ENCODE measurements around the gene NSD1.

The NSD1 gene

DNA sequence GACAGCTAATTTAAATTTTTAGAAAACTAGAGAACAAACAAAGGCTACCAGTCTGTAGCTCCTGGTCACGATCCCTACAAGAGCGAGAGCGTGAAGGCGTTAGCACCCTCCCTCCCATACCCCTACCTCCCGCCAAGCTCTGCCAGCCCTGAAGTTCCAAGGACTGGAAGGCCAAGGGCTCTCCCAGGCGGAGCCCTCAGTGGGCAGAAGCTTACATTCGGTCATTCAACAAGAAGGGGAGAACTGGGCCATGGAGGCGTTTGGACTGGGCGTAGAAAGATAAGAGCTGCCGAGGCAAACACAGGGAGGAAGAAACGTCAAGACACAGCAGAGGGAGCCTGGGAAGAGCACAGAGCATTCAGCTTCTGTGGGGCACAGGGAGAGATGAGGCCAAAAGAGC lies 175.2 kb downstream of the NSD1 start:
- DNase-seq (ENCODE audit: low spot score), result no peak

DNA sequence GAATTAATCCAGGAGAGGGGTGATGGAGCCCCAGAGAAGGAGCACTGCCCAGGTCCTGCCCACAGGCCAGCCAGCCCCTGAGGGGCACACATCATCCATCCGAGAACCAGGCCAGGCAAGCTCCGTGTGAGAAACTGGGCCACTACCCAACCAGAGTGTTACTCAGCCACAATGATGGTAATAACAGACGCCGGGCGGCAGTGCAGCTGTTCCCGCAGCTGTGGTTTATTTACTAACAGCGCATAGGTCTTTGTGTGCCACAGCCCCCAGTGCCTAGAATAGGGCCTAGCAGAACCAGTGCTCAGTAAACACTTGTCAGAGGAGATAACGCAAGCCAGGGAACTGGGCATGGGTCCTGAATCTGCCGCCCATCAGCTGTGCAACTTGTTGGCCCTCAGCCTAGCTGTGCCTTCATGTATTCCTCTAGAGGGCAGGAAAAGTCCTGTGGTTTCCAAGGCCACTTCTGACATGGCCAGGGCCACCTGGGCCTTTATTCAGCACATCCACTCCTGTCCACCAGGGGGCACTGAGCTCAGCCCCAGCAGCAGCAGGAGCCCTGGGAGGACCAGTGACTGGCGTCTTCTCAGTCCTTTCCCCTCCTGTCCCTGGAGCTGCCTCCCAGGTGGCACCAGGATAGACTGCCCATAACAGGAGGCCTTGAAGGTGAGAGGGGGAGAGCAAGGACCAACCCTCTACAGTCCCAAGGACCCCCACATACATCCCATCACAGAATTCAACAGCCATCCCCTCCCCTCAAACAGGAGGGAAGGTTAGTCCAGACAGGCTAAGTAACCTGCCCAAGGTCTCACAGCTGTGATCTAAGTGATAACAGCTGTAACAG lies 176.0 kb downstream of the NSD1 start:
- DNase-seq (ENCODE audit: low spot score), result no peak

DNA sequence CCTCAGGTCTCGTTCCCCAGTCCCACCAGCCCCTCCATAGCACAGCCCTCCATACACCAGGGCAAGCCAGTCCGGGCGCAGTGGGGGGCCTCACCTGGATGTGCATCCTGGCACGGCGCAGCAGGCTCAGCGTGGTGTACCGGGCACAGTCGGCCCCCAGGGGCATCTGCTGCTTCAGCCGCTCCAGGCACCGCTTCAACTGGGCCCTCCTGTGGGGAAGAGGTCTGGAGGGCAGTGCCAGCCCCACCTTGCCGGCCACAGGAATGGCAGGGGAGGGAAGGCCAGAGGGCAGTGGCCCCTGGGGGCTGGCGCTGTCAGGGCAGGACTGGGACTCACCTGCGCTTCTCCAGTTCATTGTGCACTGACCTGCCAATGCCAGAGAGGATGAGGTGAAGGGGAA lies 176.8 kb downstream of the NSD1 start:
- no peak for DNase-seq (ENCODE audit: low spot score)

DNA sequence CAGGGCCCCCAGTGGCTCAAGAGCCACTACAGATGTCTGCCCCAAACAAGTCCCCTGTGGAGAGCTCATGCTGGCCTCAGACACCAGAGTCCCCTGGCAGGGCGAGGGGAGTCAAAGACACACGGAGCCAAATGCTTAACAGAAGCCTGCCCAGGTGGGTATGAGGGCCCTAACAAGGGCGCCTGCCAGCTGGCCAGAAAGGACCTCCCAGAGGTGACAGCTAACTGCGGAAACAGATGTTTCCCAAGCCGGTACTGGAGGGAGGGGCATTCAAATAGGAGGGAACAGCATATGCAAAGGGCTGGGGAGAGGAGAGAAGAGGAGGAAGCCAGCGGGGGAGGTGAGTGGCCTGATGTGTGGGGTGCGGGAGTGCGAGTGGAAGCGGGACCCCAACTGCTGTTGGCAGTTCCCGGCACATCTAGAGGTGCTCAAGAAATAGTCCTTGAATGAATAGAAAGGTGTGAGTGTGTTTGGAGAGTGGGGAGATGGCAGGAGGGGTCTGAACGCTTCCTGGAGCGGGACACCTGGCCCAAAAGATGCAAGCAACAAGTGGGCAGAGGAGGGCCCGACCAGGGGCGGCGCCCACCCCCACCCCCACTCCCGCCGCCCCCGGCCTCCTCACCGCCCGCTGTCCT lies 177.3 kb downstream of the NSD1 start:
- DNase-seq (ENCODE audit: low spot score), result no peak

- no peak for DNase-seq (ENCODE audit: low spot score)
Observed at GRCh38 chr5:177311392-177311722, 177.8 kb downstream of the NSD1 start.

DNA sequence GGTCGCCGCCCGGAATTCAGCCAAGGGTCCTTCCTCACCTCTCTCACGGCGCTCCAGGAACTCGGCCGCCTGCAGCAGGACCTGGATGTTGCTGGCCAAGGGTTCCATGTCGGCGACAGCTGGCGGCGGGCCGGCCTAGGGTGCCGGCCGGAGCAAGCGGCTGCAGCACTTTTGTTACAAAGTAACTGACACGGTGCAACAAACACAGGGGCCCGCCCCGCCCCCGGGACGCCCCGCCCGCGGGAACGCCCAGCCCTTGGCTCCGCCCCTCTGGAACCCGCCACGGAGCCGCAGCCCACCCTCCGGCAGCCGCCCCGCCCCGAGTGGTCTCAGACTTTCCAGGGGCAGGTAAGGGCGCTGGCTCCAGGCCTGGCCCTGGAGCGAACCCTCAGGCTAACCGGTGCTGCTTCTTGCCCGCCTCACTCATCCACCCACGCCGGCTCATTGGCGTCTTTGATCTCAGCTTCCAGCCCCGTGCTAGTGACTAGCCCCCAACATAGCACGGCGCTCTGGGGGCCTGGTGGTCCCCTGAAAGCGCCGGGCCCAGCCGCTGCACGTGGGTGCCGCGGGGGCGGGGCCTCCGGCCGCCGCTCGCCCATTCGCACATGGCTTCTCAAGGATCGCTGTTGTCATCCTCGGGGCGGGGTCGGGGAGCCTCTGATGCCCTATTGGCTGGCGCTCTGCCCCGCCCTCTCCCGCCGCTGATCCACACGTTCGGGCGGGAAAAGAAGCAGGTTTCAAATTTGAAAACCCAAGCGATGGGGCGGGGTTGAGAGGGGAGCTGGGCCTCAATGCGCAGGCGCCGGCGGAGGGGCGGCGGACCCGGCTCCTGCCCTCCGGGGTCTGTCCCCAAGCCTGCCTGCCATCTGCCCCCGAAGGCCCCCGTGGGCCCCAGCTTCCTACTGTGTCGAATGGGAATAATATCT lies 178.4 kb downstream of the NSD1 start, which contains the start of gene MXD3:
Gene MXD3, minus strand, starts transcription at position 176 of the 926 bp plus-strand sequence. Its CDS starts 68 bp downstream, at position 108.
- DNase-seq (ENCODE audit: low spot score), result peak; percentile 98

DNA sequence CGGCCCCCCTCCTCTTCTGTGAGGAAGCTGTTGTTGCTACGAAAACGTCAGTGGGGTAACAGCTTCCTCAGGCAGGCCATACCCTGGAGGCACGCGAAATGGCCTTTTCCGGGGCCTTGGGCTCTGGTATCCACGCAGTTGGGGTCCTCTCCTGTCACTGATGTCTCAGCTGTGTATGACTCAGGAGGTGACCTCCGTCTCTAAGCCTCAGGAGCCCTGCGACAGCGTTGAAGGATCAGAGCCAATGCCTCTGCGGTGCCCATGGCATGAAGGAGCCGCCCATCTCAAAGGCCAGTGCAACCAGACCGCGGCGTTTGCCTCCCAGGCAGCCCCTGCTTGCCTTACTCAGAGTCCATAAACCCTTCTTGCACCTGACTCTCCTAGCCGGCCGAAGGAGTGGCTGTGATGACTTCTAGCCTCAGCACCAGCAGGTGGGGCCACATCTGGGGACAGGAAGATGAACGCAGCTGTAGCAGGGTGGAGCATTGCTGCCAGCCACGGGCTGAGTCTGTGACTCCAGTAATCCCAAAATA lies 179.1 kb downstream of the NSD1 start:
- no peak for DNase-seq (ENCODE audit: low spot score)

DNA sequence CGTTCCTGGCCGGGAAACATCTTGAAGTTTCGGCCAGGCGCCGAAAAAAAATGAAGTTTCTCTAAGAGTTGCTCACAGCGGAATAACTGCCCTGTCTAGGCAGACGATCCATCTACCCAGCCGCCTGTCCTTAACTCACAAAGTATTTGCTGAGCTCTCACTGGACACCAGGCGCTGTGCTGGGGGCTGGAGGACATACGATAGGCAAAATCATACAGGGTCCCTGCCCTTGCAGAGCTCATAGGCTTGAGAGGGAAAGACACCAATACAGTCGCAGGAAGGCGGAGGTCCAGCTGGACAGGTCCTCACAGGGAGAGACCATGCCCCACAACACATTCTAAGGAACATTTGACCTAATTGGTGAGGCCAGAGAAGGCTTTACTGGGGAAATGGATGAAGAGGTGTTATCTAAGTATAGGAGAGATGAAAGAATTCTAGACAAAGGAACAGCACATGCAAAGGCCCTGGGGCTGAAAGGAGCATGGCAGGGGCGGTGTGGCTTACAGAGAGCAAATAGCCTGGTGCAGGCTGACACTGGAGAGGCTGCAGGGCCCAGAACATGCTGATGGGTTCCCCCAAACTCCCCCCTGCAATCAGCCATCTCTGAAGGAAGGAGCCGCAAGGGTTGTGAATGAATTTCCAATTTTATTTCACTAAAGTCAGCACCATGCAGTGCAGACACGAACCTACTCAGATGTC lies 180.1 kb downstream of the NSD1 start:
- no peak for DNase-seq (ENCODE audit: low spot score)

- DNase-seq (ENCODE audit: low spot score), result no peak
Observed at GRCh38 chr5:177314376-177315342, 181.1 kb downstream of the NSD1 start.

DNA sequence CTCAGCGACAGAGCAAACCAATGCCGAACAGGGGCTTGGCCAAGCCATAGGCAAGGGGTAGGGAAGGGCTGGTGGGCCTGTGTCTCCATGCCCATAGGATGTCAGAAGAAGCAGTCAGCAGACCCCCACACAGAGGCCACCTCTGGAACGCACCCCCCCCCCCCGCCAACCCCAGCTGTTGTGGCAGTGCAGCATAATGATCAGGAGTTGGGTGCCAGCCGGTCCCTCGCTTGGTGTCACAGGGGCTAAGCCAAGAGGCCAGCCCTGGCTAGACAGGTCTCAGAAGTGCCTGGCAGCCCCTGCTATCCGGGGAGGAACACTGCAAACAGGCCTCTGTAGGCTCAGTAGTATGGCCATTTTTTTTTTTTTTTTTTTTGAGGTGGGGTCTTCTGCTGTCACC lies 181.8 kb downstream of the NSD1 start:
- no peak for DNase-seq (ENCODE audit: low spot score)

GRCh38 chr5:177316005-177316404 lies 182.4 kb downstream of the NSD1 start:
- no peak for DNase-seq (ENCODE audit: low spot score)

DNA sequence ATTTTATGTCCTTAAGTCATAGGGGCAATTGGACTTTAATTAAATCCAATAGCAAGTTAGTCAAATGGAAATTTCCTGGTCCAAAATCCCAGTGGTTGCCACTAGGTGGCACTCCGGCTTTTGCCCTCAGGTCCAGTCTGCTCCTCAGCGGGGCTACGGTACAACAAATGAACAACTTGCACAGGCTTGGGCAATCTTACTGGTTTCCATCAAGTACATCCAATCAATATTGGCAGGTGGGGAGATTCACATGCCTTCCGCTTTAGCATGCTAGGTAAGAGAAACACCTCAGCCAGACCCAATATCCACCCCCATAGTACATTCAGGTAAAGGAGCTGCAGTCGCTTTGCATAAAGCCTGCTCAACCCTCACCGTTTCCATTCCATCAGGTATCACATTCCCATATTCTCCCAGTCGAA lies 184.4 kb downstream of the NSD1 start:
- peak; percentile 70 for DNase-seq (ENCODE audit: low spot score)

DNA sequence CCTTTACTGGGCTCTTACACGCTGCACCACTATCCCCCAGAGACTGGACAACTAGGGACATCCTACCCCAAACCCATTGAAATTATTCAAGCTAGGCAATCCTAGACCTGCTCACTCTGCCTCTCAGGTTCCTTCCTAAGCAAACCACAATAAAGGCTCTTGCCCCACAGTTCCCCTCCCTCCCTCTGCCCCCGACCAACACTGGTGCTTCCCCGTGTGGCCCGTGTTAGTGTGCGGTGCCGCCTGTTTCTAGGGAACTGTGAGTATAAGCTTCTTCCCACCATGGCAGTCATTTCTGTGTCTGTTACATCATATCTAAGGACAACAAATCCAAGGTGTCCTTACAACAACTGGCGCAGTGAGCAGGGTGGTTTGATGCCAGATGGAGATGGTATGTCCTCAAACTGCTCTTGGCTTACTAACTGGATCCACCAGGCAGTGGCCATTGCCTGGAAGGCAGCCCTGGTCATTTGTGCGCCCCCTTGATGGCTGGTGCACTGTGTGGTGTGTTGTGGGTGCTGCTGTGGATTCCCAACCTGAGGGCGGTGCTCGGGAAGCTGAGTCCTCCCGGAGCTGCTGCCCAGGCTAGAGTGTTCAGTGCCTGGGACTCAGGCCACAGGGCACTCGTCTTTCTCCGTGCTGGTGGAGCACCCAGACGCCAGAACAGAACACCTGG lies 186.5 kb downstream of the NSD1 start:
- no peak for DNase-seq (ENCODE audit: low spot score)

DNA sequence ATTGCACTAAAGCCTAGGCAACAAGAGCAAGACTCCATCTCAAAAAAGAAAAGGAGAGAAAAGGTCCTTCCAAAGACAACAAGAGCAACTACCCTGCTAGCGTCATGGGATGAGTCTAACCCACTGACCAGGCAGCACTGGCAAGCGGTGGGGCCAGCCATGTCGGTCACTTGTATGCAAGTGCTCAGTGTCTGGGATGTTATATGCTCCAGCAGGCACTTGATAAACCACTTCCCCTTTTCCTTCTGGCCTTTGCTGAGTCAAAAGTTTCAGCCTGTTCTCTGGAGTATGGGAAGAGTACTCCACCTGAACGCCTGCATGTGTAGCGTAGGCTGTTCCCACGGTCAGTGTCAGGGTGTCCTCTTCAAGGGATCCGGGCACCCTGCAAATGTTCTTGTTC lies 187.3 kb downstream of the NSD1 start:
- no peak for DNase-seq (ENCODE audit: low spot score)

DNA sequence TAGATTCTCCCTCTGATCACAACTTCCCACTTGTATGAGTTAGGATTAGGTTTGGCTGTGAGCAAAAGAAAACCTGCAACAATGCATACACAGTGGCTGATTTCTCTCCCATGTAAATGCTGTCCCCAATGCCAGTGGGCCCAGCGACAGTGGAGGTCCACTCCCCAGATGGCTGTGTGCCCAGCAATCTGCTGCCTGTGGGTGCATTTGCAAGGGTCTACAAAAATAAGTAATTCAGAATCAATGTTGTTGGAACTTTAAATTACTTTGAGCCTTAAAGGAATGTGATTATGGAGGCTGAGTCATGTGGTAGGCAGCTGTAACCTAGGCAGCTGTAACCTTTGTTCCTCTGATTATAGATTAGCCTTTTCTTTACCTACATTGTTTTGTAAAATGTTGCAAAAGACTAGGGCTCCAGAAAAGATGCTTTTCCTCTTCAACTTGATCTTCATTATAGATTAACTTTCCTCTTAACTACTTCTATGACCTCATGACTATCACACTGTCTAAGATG lies 192.4 kb downstream of the NSD1 start:
- DNase-seq (ENCODE audit: low spot score), result no peak

- DNase-seq (ENCODE audit: low spot score), result no peak
Observed at GRCh38 chr5:177327539-177328522, 194.3 kb downstream of the NSD1 start.

GRCh38 chr5:177328545-177329231 lies 195.1 kb downstream of the NSD1 start:
- DNase-seq (ENCODE audit: low spot score), result no peak

- no peak for DNase-seq (ENCODE audit: low spot score)
Observed at GRCh38 chr5:177329883-177330282, 196.3 kb downstream of the NSD1 start.

Data from kidney capillary endothelial cell (primary cell).